HepG2 (cell line): ENCODE measurements around the gene HEPN1. TPM values are rescaled to one million over a fixed set of nuclear protein-coding genes. Genes with fewer than 3 reads are reported as not detected.
A peak's percentile ranks its signal among the peaks of the same experiment; 100 is the strongest.

Source experiments
- ATAD3A ChIP-seq: sonication (generic); formaldehyde crosslinking; IDR thresholded peaks from 2 replicates; pipeline ENCODE4 v1.4.0; 2020; ENCODE audit warnings: missing genetic modification reagents
- BRD4 ChIP-seq: sonication (generic); formaldehyde crosslinking; IDR thresholded peaks from 2 replicates; pipeline ENCODE4 v1.4.0; 2020; ENCODE audit warnings: missing genetic modification reagents
- CEBPB ChIP-seq: IDR thresholded peaks from 2 replicates; pipeline ENCODE4 v1.6.1; 2011; ENCODE audit warnings: low read depth, low read length, improper control_type of control experiment, borderline replicate concordance
- ETS1 ChIP-seq: sonication (generic); formaldehyde crosslinking; IDR thresholded peaks from 2 replicates; pipeline ENCODE4 v1.4.0; 2020; ENCODE audit warnings: missing genetic modification reagents
- FOXA1 ChIP-seq, 2 experiments: fragments of 450-650 bp in 1 of 2; sonication (generic) in 1 of 2; formaldehyde crosslinking in 1 of 2; IDR thresholded peaks; 2 replicates each; pipeline versions ENCODE4 v1.4.0 to v1.6.1; 2016 to 2020; ENCODE audit warnings: missing genetic modification reagents in 1 of 2
- GPBP1L1 ChIP-seq: sonication (generic); formaldehyde crosslinking; IDR thresholded peaks from 2 replicates; pipeline ENCODE4 v1.5.0; 2020; ENCODE audit warnings: mild to moderate bottlenecking, missing genetic modification reagents
- KAT7 ChIP-seq: IDR thresholded peaks from 2 replicates; pipeline ENCODE4 v1.6.1; 2018; ENCODE audit warnings: borderline replicate concordance, missing compliant biosample characterization
- MAFG ChIP-seq: sonication (generic); formaldehyde crosslinking; IDR thresholded peaks from 2 replicates; pipeline ENCODE4 v1.5.1; 2020; ENCODE audit warnings: mild to moderate bottlenecking, missing genetic modification reagents
- MAZ ChIP-seq, 2 experiments: sonication (generic) in 1 of 2; formaldehyde crosslinking in 1 of 2; IDR thresholded peaks; 2 replicates each; pipeline versions ENCODE4 v1.5.0 to v1.6.1; 2012 to 2020; ENCODE audit warnings: low read depth in 2 of 2, mild to moderate bottlenecking in 2 of 2, borderline replicate concordance in 1 of 2, improper control_type of control experiment in 1 of 2, low read length in 1 of 2, missing genetic modification reagents in 1 of 2, moderate library complexity in 1 of 2
- POLR2G ChIP-seq: fragments of 200-400 bp; formaldehyde crosslinking; IDR thresholded peaks from 2 replicates; pipeline ENCODE4 v1.6.1; 2018; ENCODE audit warnings: mild to moderate bottlenecking, low read depth, low read length, moderate library complexity
- RBM22 ChIP-seq: fragments of 200-400 bp; formaldehyde crosslinking; optimal IDR thresholded peaks from 2 replicates; pipeline ENCODE3; 2017; ENCODE audit warnings: mild to moderate bottlenecking, low read length, moderate library complexity
- TFAP4 ChIP-seq: sonication (generic); IDR thresholded peaks from 2 replicates; pipeline ENCODE4 v1.6.1; 2016; ENCODE audit warnings: low read depth, borderline replicate concordance
- XBP1 ChIP-seq: sonication (generic); formaldehyde crosslinking; IDR thresholded peaks from 2 replicates; pipeline ENCODE4 v1.5.0; 2020; ENCODE audit warnings: missing genetic modification reagents
- ZC3H4 ChIP-seq: sonication (generic); formaldehyde crosslinking; IDR thresholded peaks from 2 replicates; pipeline ENCODE4 v1.4.0; 2020; ENCODE audit warnings: missing genetic modification reagents, borderline replicate concordance
- ZFP36L2 ChIP-seq: sonication (generic); formaldehyde crosslinking; IDR thresholded peaks from 2 replicates; pipeline ENCODE4 v1.4.0; 2020; ENCODE audit warnings: missing genetic modification reagents
- ZNF207 ChIP-seq: fragments of 450-650 bp; IDR thresholded peaks from 2 replicates; pipeline ENCODE4 v1.6.1; 2016; ENCODE audit warnings: antibody characterized with exemption, borderline replicate concordance
- ZNF672 ChIP-seq: sonication (generic); formaldehyde crosslinking; IDR thresholded peaks from 2 replicates; pipeline ENCODE4 v1.8.1; 2022; ENCODE audit warnings: missing genetic modification reagents
- polyA plus RNA-seq, 8 experiments: library from polyadenylated mRNA; depleted of rRNA in 3 of 8; stranded (reverse) in 7 of 8; unstranded in 1 of 8; fragments of >200 nt; fragmentation: Illumina TruSeq in 4 of 8; extraction: Trizol in 4 of 8; gene quantifications; 2 replicates each; pipeline versions ENCODE4 v1.2.1 to v1.2.3, GENCODE V29; 2011 to 2016; ENCODE audit warnings: low read depth in 4 of 8, missing spikeins in 1 of 8, mixed read lengths in 1 of 8; ENCODE audit not compliant: insufficient read depth in 1 of 8
- total RNA-seq, 5 experiments: library from RNA; depleted of rRNA; stranded (reverse); fragments of >200 nt; fragmentation: Illumina TruSeq; extraction: Trizol; gene quantifications; 2 replicates each; pipeline ENCODE4 v1.2.3, GENCODE V29; 2016; ENCODE audit warnings: low read depth in 1 of 5
- TF ChIP-seq, protein P1 (sequence below), 2 experiments: fragments of 450-650 bp in 1 of 2; sonication (generic) in 1 of 2; formaldehyde crosslinking; IDR thresholded peaks; 2 replicates each; pipeline versions ENCODE4 v1.5.0 to v1.8.0; 2020 to 2022; ENCODE audit warnings: mild to moderate bottlenecking in 1 of 2, missing genetic modification reagents in 1 of 2
- TF ChIP-seq, protein P2 (sequence below): sonication (generic); formaldehyde crosslinking; IDR thresholded peaks from 2 replicates; pipeline ENCODE4 v1.4.0; 2020; ENCODE audit warnings: missing genetic modification reagents, borderline replicate concordance
- TF ChIP-seq, protein P3 (sequence below), 2 experiments: sonication (generic) in 1 of 2; formaldehyde crosslinking in 1 of 2; IDR thresholded peaks; 2 replicates each; pipeline versions ENCODE4 v1.5.1 to v1.6.1; 2011 to 2020; ENCODE audit warnings: borderline replicate concordance in 1 of 2, low read depth in 1 of 2, low read length in 1 of 2, mild to moderate bottlenecking in 1 of 2, missing genetic modification reagents in 1 of 2, moderate library complexity in 1 of 2

HEPN1 gene
- total and polyA plus RNA-seq, 2 of the 13 experiments (the other 11 are each of a cell fraction or from before 2014, with no cell fraction given) = not detected

DNA sequence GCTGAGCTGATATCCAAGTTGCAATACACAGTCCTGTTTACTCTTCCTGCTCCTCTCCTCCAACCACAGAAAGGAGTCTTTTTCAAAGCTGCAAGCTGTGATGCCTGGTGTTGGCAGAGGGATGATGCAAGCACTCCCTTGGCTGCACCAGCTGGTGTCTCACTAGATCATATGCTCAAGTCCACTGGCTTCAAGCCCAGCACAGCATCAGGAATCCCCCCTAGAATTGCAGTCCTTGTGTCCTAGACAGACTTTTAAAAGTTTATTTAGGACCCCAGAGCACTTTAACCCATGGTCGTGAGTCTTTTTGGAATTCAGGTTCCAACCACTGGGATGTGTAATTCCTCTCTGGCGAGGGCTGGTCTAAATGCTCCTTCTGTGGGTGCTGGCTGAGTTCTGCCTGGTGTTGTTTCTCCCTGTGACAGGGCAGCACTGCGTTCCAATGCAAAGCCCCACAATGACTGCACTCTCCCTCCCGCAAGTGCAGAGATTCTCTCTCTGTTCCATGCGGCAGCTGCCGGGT is 1.9 kb upstream of the HEPN1 start (continued):
- TF ChIP-seq, protein P1, sequence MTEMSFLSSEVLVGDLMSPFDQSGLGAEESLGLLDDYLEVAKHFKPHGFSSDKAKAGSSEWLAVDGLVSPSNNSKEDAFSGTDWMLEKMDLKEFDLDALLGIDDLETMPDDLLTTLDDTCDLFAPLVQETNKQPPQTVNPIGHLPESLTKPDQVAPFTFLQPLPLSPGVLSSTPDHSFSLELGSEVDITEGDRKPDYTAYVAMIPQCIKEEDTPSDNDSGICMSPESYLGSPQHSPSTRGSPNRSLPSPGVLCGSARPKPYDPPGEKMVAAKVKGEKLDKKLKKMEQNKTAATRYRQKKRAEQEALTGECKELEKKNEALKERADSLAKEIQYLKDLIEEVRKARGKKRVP (CRISPR knock-in tag; IDR thresholded peaks at IDR 0.05) = peak in 1 of 2 experiments; percentile 93; a peak in 2 of 4 replicates
- TF ChIP-seq ZFP36L2 (CRISPR knock-in tag) (no peak), ZC3H4 (CRISPR knock-in tag) (no peak; the same call in 1 of the 2 replicates), ZNF672 (no peak), GPBP1L1 (no peak), BRD4 (no peak), XBP1 (CRISPR knock-in tag) (no peak), POLR2G (peak; percentile 44; the same call in 1 of the 2 replicates), TFAP4 (peak; percentile 60; the same call in 1 of the 2 replicates), CEBPB (peak; percentile 53; the same call in 1 of the 2 replicates), MAZ (IDR thresholded peaks at IDR 0.05; ENCODE audit: borderline replicate concordance, low read depth, low read length) (no peak), MAZ (CRISPR knock-in tag; IDR thresholded peaks at IDR 0.05; ENCODE audit: low read depth) (no peak), KAT7 (no peak), ETS1 (CRISPR knock-in tag) (no peak), ZNF207 (no peak), MAFG (CRISPR knock-in tag) (no peak), RBM22 (peak; percentile 77), ATAD3A (CRISPR knock-in tag) (no peak), FOXA1 (IDR thresholded peaks at IDR 0.05) (no peak), FOXA1 (CRISPR knock-in tag; IDR thresholded peaks at IDR 0.05) (peak; percentile 52; the same call in 1 of the 2 replicates)
- TF ChIP-seq, protein P2, sequence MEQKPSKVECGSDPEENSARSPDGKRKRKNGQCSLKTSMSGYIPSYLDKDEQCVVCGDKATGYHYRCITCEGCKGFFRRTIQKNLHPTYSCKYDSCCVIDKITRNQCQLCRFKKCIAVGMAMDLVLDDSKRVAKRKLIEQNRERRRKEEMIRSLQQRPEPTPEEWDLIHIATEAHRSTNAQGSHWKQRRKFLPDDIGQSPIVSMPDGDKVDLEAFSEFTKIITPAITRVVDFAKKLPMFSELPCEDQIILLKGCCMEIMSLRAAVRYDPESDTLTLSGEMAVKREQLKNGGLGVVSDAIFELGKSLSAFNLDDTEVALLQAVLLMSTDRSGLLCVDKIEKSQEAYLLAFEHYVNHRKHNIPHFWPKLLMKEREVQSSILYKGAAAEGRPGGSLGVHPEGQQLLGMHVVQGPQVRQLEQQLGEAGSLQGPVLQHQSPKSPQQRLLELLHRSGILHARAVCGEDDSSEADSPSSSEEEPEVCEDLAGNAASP (CRISPR knock-in tag) = no peak
- TF ChIP-seq, protein P3, sequence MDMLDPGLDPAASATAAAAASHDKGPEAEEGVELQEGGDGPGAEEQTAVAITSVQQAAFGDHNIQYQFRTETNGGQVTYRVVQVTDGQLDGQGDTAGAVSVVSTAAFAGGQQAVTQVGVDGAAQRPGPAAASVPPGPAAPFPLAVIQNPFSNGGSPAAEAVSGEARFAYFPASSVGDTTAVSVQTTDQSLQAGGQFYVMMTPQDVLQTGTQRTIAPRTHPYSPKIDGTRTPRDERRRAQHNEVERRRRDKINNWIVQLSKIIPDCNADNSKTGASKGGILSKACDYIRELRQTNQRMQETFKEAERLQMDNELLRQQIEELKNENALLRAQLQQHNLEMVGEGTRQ (IDR thresholded peaks at IDR 0.05; ENCODE audit: low read depth, low read length) = no peak
- TF ChIP-seq, protein P3 (CRISPR knock-in tag; IDR thresholded peaks at IDR 0.05; ENCODE audit: borderline replicate concordance) = no peak
